GM19023 (cell line): ENCODE results near the gene GIMAP8.
A peak's percentile ranks its signal among the peaks of the same experiment; 100 is the strongest.
"Not testable (repeated sequence)": the region's sequence is repeated elsewhere in the genome, so short reads cannot be mapped to it uniquely, and the experiment has no call there.

ENCODE experiments used
- ATAC-seq: cut with Tn5 transposase; IDR thresholded peaks from one replicate; pipeline ENCODE4 v1.9.1; 2021; ENCODE audit warnings: mild to moderate bottlenecking, moderate library complexity; ENCODE audit not compliant: unreplicated experiment

GIMAP8 gene

DNA sequence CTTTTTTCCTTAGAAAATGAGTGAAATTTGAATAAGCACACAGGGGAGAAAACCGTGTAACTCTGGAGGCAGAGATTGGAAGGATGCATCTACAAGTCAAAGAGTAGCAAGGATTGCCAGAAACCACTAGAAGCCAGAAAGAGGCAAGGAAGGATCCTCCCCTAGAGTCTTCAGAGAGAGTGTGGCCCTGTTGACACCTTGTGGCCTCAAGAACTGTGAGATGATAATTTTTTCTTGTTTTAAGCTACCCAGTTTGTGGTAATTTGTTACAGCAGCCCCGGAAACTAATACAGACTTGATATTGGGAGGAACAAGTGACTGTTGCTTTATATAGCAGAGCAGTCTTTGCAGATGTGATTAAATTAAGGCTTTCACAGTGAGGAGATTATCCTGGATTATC, 60.6 kb downstream of the GIMAP8 start:
- no peak for ATAC-seq

DNA sequence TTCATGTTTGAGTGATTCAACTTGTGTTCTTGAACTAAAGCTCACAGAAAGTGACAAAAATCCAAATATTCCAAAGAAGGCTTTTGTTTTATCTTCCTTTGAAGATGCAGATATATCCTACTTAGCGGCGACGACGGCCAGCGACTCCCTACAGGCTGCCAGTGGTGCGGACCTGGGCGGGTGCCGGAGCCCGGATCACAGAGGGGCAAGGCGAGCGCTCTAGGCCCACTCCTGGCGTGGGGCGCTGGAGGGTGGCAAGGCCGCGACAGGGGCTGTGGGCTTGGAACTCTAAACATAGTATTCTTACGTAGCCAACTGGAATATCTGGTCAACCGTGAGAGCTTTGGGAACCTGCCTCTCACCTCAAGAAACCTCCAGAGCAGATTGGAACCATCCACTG, 63.3 kb downstream of the GIMAP8 start:
- no peak for ATAC-seq

DNA sequence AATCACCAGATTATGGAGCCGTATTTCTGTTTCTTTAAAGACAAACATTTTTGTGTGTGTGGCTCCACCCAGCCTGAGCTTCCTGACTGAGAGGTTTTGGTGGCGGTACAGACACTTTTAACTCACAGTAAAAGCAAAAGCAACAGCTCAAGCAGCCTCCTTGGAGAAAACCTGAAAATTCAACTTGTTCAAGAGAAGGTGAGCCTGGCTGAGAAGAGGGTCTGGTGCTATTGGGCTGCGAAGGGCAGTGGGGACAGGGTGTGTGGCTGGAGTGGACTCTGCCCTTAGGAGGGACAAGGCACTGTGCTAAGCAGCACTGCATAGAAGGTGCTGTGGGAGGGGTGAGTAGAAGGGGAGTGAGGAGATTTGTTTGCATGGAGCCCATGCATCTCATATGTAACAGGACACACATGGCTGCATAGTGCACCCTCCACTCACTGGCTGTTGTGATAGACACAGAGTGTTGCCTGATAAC, 64.4 kb downstream of the GIMAP8 start, which contains the start of gene GIMAP7:
Gene GIMAP7 (plus strand): TSS at position 125 of the 475 bp plus-strand sequence. CDS start 5,103 bp downstream, outside the sequence.
- ATAC-seq = peak; percentile 68

DNA sequence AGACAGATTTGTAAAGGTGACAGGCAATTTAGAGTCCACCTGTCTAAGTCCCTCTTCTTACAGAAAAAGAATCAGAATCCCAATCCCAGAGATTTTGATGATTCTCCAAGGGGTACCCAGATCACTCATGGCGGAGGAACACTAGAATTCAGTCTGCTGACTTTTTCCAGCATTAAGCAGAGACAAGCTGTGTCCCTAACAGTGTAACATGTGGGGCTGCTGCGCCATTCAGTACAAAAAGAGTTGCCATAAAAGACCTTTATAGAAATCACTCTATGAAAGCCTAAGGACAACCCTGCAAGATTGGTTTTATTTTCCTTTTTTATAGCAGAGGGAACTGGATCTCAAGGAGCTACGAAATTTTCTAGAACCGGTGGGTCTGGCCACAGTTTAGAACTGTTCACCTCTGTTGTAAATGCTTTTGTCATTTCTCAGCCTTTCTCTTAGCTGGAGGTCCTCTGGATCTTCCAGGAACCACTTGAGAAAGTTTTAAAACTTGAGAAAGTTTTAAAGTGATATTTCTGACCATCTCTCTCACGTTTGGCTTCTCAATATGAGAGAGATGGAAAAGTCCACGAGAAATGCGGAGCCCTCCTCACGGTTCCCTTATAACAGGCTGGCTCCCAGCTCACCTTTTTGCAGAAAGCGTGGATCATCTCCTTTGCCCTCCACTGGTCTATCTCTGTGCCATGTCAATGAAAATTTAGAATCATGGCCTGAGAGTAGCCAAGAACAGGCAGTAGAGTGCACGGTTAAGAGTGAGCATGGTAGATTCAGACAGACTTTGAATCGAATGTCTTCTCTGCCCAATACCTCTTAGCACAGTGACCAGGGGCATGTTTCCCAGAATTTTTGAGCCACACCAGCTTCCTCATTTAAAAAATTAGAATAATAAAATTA, 65.1 kb downstream of the GIMAP8 start:
- peak; percentile 16 for ATAC-seq

DNA sequence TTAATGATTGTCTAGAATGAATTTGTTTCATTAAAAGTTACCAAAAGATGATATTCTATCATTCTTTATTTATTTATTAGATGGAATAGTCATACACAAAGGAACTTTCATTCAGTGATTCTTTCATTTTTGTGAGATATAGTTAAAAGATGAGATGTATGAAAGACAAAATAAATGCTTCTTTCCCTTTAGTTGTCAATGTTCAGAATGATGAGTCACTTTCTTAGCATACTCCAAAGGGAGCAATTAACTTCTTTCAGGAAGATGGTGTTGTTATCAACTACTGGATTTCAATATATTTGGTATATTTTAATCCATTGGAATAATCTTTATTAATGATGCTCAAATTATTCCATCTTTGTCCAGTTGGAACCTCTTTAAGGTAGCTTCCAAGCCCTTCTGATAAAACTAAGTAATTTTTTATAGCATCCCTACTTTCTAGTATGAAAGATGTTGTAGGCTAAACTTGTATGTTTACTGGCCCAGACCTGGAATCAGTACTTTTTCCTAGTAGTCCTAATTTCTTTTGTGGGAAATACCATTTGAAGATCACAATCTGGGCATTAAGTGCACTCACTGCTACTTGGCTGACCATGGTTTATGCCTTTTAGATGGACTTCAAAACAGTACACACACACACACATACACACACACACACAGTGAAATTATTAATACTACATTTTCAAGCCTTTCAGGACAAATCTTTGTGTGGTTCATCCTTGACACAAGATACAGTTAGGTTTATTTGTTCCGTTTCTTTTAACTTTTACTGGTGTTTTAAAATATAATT, 66.7 kb downstream of the GIMAP8 start:
- no peak for ATAC-seq

DNA sequence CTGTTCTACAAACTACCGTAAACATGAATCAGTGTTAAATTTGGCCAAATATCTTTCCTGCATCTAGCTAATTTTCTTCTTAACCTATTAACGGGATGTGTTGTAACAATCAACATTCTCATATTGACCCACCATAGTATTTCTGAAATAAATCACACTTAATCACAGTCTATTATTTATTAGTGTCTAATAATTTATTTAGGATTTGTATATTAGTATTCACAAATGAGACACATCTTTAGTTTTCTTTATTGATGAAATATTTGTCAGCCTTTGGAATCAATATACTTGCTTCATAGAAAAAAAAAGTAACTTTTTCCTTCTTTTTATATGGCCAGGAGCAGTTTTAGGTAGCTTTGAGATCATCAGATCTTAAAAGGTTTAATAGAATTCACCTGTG, 68.9 kb downstream of the GIMAP8 start:
- ATAC-seq = no peak

DNA sequence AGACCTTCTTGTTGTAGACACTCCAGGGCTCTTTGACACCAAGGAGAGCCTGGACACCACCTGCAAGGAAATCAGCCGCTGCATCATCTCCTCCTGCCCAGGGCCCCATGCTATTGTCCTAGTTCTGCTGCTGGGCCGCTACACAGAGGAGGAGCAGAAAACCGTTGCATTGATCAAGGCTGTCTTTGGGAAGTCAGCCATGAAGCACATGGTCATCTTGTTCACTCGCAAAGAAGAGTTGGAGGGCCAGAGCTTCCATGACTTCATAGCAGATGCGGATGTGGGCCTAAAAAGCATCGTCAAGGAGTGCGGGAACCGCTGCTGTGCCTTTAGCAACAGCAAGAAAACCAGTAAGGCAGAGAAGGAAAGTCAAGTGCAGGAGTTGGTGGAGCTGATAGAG, 69.7 kb downstream of the GIMAP8 start:
- ATAC-seq = no peak

DNA sequence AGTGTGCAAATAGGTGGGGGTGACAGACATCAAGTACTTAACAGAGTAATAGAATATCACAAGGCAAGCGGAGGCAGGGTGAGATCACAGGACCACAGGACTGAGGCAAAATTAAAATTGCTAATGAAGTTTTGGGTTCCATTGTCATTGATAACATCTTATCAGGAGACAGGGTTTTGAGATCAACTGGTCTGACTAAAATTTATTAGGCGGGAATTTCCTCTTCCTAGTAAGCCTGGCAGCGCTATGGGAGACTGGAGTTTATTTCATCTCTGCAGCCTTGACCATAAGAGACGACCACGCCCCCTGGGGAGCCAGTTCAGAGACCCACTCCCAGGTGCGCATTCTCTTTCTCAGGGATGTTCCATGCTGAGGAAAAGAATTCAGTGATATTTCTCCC, 72.5 kb downstream of the GIMAP8 start:
- not testable (repeated sequence) for ATAC-seq

DNA sequence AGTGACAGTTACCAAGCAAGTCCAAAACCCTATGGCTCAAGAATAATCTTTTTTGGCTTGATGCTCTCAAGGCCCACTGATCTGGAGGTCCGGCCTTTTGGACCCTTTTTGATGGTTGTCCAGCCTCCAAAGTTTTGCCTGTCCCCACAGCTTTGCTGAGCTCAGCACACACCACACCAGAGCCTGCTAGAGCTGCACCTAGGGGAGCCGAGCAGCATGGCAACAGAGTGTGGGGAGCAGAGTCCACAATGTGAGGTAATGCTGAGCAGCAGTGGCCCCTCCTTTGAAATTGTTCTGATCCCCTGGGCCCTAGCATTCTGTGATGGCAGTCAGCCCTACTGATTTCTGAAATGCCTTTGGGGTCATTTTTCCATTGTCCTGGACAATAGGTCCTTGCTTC, 73.6 kb downstream of the GIMAP8 start:
- ATAC-seq = no peak
